Kidney (tissue), 14 donors: Measurements from ENCODE around the gene NRXN2. TPM values are rescaled to one million over a fixed set of nuclear protein-coding genes. Genes with fewer than 3 reads are reported as not detected.

Experiments used
- DNase-seq, 5 donors: peaks; one replicate each; pipeline ENCODE4 v3.0.0-alpha.2; 2013 to 2020
- FAIRE-seq: peaks from 2 replicates; lab custom pipeline; 2012; peaks lifted over from hg19 to GRCh38; lab: Jason Lieb, UNC
- H3K27ac ChIP-seq, 2 donors: one replicate each; pipeline ENCODE4 v1.7.0; 2013; ENCODE audit warnings: low read depth in 2 of 2, low read length in 2 of 2, inconsistent platforms in 1 of 2
- H3K27me3 ChIP-seq: one replicate; pipeline ENCODE4 v1.7.1; 2013; ENCODE audit warnings: low read length, inconsistent platforms; ENCODE audit not compliant: control insufficient read depth, insufficient read depth
- H3K36me3 ChIP-seq, 3 donors: one replicate each; pipeline versions ENCODE4 v1.7.0 to v1.7.1; 2013; ENCODE audit warnings: low read length in 3 of 3, control low read depth in 1 of 3, inconsistent platforms in 1 of 3; ENCODE audit not compliant: insufficient read depth in 3 of 3, control insufficient read depth in 2 of 3
- H3K4me1 ChIP-seq, 3 donors: one replicate each; pipeline versions ENCODE4 v1.7.0 to v1.7.1; 2013; ENCODE audit warnings: low read length in 3 of 3, inconsistent platforms in 1 of 3, low read depth in 1 of 3; ENCODE audit not compliant: control insufficient read depth in 2 of 3, insufficient read depth in 2 of 3
- H3K4me3 ChIP-seq, 3 donors: one replicate each; pipeline versions ENCODE4 v1.7.0 to v1.8.1; 2013; ENCODE audit warnings: low read length in 3 of 3, control low read depth in 1 of 3, inconsistent platforms in 1 of 3
- H3K9ac ChIP-seq, 3 donors: one replicate each; pipeline versions ENCODE4 v1.7.0 to v1.7.1; 2013; ENCODE audit warnings: low read length in 3 of 3, control low read depth in 1 of 3, inconsistent platforms in 1 of 3
- H3K9me3 ChIP-seq, 3 donors: one replicate each; pipeline versions ENCODE4 v1.7.0 to v1.7.1; 2013; ENCODE audit warnings: low read length in 3 of 3, control low read depth in 1 of 3, inconsistent platforms in 1 of 3; ENCODE audit not compliant: control insufficient read depth in 2 of 3, insufficient read depth in 1 of 3
- CTCF ChIP-seq: IDR thresholded peaks from 3 replicates; pipeline ENCODE4 v1.5.1; 2012; ENCODE audit warnings: mild to moderate bottlenecking, moderate library complexity, borderline replicate concordance; ENCODE audit not compliant: insufficient read depth; ENCODE audit errors: extremely low read depth
- intact Hi-C: fragments of 100-400 bp; cut with DNase I; formaldehyde crosslinking; loops from one replicate; pipeline ENCODE4 v1.11.1; 2022
- polyA plus RNA-seq: library from polyadenylated mRNA; stranded (reverse); fragments of 350-450 nt; fragmentation: Illumina TruSeq; extraction: RNeasy Lipid Tissue Mini Kit (QIAGEN cat#74804); gene quantifications from one replicate; pipeline ENCODE4 v1.2.3, GENCODE V29; 2014; ENCODE audit warnings: low read depth, low replicate concordance; ENCODE audit not compliant: insufficient read depth
- total RNA-seq: library from RNA; stranded (reverse); fragmentation: NEBNext Ultra II Directional; extraction: Animal tissue kit (Norgen Biotek cat#: 25700); gene quantifications from one replicate; pipeline ENCODE4 v1.2.1, GENCODE V29; 2021
- donor health status: control.
- donor health status: control.
- donor health status: control.
- donor health status: control.
- donor health status: control.
- donor health status: DM: yes; HTN: yes; CAD: no.
- donor health status: Normal renal cell carcinoma (clear cell type).

NRXN2 gene
- total and polyA plus RNA-seq, 2 donors from 2014 or later = 13.3 to 22.0 TPM

DNA sequence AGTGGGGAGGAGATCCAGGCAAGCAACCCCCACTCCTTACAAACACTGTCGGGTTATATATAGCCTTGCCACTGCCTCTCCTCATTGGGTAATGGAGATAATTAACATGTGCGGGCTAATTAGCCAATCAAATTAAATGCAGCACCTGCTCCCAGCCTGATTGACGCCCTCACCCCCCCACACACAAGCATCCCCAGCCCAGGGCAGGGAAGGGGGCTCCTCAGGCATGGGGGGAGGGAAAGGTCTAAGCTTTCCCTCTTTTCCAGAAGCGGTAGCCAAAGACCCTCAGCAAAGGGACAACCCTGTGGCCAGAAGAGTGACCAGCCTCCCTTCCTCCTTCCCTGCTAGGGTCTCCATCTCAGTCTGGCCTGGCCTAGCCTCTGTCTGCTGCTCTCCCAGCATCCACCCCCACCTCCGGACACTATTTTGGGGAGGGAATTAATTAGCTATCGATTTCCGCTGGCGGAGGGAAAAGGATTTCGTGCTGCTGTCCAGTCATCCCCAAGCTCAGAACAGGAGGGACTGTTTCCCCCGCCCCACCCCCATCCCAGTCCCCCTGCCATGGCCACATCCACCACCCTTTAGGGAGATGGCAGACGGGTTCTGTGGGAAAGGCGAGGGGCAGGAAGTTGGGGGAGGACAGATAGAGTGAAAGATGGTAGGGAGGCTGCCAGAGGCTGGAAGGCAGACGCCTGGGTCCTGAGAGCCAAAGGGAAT is 7.1 kb downstream of the NRXN2 start:
- no peaks in the 10 kb centered on the region for H3K36me3 ChIP-seq
- intact Hi-C loops = no loop called here
- peaks cover 9% of the 10 kb centered on the region for H3K27me3 ChIP-seq
- no peak overlapping the region for H3K27ac ChIP-seq
- no peaks in the 10 kb centered on the region for H3K9me3 ChIP-seq
- DNase-seq = peak in 1 of 5 donors; percentile 47
- no peak for FAIRE-seq
- no peak overlapping the region for H3K9ac ChIP-seq
- no peak for TF ChIP-seq CTCF
- H3K4me3 ChIP-seq = no peak overlapping the region
- no peaks in the 10 kb centered on the region for H3K4me1 ChIP-seq

- no peak for TF ChIP-seq CTCF
- Histone ChIP-seq H3K4me1 (no peaks in the 10 kb centered on the region), H3K4me3 (no peak overlapping the region), H3K27me3 (peaks cover 17% of the 10 kb centered on the region), H3K9me3 (no peaks in the 10 kb centered on the region), H3K9ac (no peak overlapping the region), H3K36me3 (no peaks in the 10 kb centered on the region), H3K27ac (no peak overlapping the region)
- intact Hi-C loops = no loop called here
- no peak for DNase-seq
- FAIRE-seq = no peak
Observed at GRCh38 chr11:64715110-64715509, 7.9 kb downstream of the NRXN2 start.

GRCh38 chr11:64714666-64715065 is 8.3 kb downstream of the NRXN2 start:
- intact Hi-C loops = no loop called here
- Histone ChIP-seq H3K36me3 (no peaks in the 10 kb centered on the region), H3K9ac (no peak overlapping the region), H3K27me3 (peaks cover 18% of the 10 kb centered on the region), H3K27ac (no peak overlapping the region), H3K4me1 (no peaks in the 10 kb centered on the region), H3K4me3 (no peak overlapping the region), H3K9me3 (no peaks in the 10 kb centered on the region)
- no peak for TF ChIP-seq CTCF
- no peak for DNase-seq
- no peak for FAIRE-seq
